Glomerular endothelial cell (primary cell): ENCODE results near the gene SRSF11. TPM values are rescaled to one million over a fixed set of nuclear protein-coding genes. Genes with fewer than 3 reads are reported as not detected.

Source experiments
- DNase-seq: peaks from one replicate; pipeline ENCODE4 v3.0.0-alpha.2; 2011; ENCODE audit warnings: low read depth, low spot score; ENCODE audit errors: extremely low read depth
- total RNA-seq: library from RNA; depleted of rRNA; stranded (reverse); fragments of >200 nt; gene quantifications from 2 replicates; pipeline ENCODE4 v1.2.3, GENCODE V29; 2015

Gene SRSF11
- total RNA-seq, 1 donor from 2014 or later, result 122 TPM

DNA sequence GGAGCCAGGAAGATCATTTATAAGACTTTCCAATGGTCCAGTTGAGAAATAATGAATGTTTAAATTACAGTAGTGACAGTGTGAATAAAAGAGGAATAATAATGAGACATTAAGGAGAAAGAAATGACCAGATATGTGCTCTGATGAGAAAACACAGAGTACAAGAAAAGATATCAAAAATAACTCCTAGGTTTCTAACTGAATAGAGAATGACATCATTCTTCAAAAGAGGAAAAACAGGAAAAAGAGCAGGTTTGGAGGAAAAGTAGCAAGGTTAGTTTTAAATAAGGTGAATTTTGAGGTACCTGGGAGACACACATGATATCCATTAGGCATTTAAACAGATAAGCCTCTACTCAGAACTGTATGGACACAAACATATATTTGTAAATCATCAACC, 78.3 kb downstream of the SRSF11 start:
- no peak for DNase-seq

Other genes starting within 250 kb of the SRSF11 start
- 18.3 and 20.9 TPM in 2 replicates for gene LRRC40, start 15.8 kb upstream of the SRSF11 start, total RNA-seq
- gene ANKRD13C, start 133.3 kb downstream of the SRSF11 start, total RNA-seq, result 18.8 and 20.1 TPM in 2 replicates
- 1.8 and 3.3 TPM in 2 replicates for gene CTH, start 189.9 kb downstream of the SRSF11 start, total RNA-seq